ENCODE measurements around the gene RBM19. TPM values are rescaled to one million over a fixed set of nuclear protein-coding genes. Genes with fewer than 3 reads are reported as not detected.
"Not testable (repeated sequence)": the region's sequence is repeated elsewhere in the genome, so short reads cannot be mapped to it uniquely, and the experiment has no call there.

The RBM19 gene
- total and polyA plus RNA-seq, 4 donors = 14.6 to 33.6 (median 24.4) TPM

DNA sequence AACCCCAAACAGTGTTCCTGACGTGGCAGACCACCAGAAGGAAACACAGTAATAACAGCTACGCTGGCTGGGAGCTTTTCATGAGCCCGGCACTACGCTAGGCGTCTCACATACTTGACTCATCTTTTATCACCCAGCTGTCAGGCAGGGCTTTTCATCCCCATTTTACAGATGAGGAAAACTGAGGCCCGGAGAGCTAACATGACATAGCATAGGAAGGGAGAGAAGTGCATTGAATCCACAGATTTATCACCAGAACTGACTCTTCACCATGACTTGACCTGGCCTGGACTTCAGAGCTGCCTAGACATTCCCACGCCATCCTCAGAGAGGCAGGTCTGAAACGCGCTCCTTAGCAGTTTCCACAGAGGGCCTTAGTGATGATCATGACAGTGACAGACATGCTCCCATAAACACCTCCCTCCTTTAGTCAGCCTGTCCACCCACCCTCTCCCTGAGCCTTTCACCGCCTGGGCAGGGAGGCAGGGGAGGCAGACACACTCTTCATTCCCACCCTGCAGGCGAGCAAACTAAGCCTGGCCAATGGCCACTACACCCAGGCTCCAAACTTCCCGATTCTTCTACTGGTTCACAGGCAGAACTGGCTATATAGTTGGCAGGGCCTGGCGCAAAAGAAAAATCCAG lies 56.2 kb downstream of the RBM19 start:
- H3K36me3 ChIP-seq (ENCODE audit: control insufficient read depth, insufficient read depth, low read length) = peaks cover 35% of the 10 kb centered on the region
- no peak overlapping the region for H3K4me3 ChIP-seq (ENCODE audit: low read depth, low read length)
- no peaks in the 10 kb centered on the region for H3K9me3 ChIP-seq (ENCODE audit: control insufficient read depth, insufficient read depth, low read length)
- H3K27ac ChIP-seq (ENCODE audit: low read depth, low read length) = no peak overlapping the region
- no peak for DNase-seq (ENCODE audit: low read depth in 4 of 6, low spot score in 6 of 6)
- WGBS (ENCODE audit: insufficient coverage) = 99% methylated on average over 9 of the region's 13 CpGs
- H3K27me3 ChIP-seq (ENCODE audit: control insufficient read depth, insufficient read depth, low read length) = no peaks in the 10 kb centered on the region
- peaks cover 7% of the 10 kb centered on the region for H3K4me1 ChIP-seq (ENCODE audit: control insufficient read depth, insufficient read depth, low read length)

DNA sequence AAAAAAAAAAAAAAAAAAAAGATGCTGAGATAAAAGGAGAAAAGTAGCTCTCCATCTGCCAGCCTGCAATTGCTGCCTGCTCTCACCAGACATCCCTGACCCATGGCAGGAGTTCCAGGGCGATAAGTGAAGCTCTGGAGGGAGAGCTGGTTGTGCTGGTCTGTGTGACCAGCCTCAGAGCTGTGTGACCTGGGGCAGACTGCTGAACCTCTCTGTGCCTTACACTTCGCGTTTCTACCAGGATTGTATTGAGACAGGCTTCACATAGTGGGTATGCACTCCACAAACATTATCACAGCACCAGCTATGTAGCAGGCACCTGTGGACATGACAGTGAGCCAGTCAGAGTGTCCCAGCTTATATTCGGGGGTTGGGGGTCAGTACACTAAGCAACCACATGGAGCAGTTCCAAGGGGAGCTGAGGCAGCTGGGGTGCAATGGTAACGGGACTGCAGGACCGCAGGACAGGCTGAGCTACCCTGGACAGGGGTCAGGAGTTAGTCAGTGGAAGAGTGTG lies 57.5 kb downstream of the RBM19 start:
- Histone ChIP-seq H3K4me1 (ENCODE audit: control insufficient read depth, insufficient read depth, low read length) (peaks cover 14% of the 10 kb centered on the region), H3K27ac (ENCODE audit: low read depth, low read length) (no peak overlapping the region), H3K27me3 (ENCODE audit: control insufficient read depth, insufficient read depth, low read length) (no peaks in the 10 kb centered on the region), H3K4me3 (ENCODE audit: low read depth, low read length) (no peak overlapping the region), H3K36me3 (ENCODE audit: control insufficient read depth, insufficient read depth, low read length) (peaks cover 25% of the 10 kb centered on the region), H3K9me3 (ENCODE audit: control insufficient read depth, insufficient read depth, low read length) (no peaks in the 10 kb centered on the region)
- DNase-seq (ENCODE audit: low read depth in 4 of 6, low spot score in 6 of 6) = no peak
- 97% methylated on average over 4 of the region's 6 CpGs for WGBS (ENCODE audit: insufficient coverage)

DNA sequence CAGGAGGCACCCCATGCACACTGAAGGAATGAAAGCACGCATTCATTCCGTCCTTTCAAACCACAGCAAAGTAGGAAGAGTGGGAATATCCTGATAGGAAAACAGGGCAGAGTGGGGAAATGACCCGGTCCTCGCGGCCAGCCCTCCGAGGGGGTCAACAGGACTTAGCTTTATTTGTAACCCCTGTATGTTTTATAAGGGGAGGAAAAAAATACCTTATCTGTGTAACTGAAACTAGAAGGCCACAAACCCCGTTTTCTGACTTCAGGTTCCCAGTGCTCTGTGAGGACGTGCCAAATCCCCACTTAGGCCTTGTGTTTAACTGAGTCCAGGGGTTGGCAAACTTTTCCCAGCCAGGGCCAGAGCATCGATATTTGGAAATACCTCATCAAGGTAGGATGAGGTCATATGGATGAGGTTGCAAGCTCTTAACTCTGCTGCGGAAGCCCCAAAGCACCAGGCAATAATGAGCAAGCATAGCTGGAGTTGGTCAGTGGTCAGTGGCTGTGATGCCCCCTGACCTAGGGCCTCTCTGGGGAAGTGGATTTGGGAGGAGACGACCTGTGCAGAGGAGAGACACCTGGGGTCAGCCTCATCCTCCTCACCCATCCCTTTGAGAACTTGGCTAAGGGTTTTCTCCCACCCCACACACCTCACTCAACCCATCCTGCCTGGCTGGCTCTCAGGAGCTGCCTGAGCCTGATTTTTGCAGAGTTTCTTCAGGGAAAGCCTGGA lies 58.5 kb downstream of the RBM19 start:
- Histone ChIP-seq H3K4me1 (ENCODE audit: control insufficient read depth, insufficient read depth, low read length) (peaks cover 14% of the 10 kb centered on the region), H3K36me3 (ENCODE audit: control insufficient read depth, insufficient read depth, low read length) (peaks cover 23% of the 10 kb centered on the region)

DNA sequence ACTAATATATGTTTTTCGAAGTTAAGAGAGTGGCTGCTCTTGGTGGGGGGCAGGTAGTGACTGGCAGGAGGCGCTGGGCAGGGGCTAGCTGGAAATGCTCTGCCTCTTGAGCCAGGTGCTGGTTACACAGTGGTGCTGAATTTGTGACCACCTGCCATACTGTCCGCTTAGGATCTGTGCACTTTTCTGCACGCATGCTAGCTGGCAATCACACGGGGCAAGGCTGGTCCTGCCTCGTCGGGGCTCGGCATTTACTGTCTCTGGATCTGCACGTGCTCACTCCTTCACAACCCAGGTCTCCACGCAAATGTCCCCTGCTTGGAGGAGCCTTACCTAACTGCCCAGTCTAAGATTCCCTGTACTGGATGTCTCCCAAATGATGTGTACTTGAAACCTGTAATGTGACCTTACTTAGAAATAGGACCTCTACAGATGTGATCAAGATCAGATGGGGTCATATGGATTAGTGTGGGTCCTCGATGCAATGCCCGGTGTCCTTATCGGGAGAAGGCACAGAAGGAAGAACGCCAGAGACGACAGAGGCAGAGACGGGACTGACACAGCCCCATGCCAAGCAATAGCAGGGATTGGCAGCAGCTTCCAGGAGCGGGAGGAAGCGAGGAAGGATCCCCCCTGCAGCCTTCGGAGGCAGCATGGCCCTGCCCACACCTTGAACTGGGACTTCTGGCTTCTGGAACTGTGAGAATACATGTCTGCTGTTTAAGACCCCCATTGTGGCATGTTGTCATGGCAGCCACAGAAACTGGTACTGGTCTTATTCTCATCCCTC lies 59.5 kb downstream of the RBM19 start:
- H3K9me3 ChIP-seq (ENCODE audit: control insufficient read depth, insufficient read depth, low read length) = no peaks in the 10 kb centered on the region
- no peak for DNase-seq (ENCODE audit: low read depth in 4 of 6, low spot score in 6 of 6)
- no peaks in the 10 kb centered on the region for H3K27me3 ChIP-seq (ENCODE audit: control insufficient read depth, insufficient read depth, low read length)
- peaks cover 19% of the 10 kb centered on the region for H3K36me3 ChIP-seq (ENCODE audit: control insufficient read depth, insufficient read depth, low read length)
- H3K27ac ChIP-seq (ENCODE audit: low read depth, low read length) = no peak overlapping the region
- H3K4me1 ChIP-seq (ENCODE audit: control insufficient read depth, insufficient read depth, low read length) = peaks cover 7% of the 10 kb centered on the region
- no peak overlapping the region for H3K4me3 ChIP-seq (ENCODE audit: low read depth, low read length)
- WGBS (ENCODE audit: insufficient coverage) = 81% methylated on average over 18 of the region's 19 CpGs

More for the DNA sequence above, 58.5 kb downstream of the RBM19 start:
- no peaks in the 10 kb centered on the region for H3K9me3 ChIP-seq (ENCODE audit: control insufficient read depth, insufficient read depth, low read length)
- DNase-seq (ENCODE audit: low read depth in 4 of 6, low spot score in 6 of 6) = no peak
- WGBS (ENCODE audit: insufficient coverage) = 99% methylated on average over 9 of the region's 11 CpGs
- H3K27me3 ChIP-seq (ENCODE audit: control insufficient read depth, insufficient read depth, low read length) = no peaks in the 10 kb centered on the region
- no peak overlapping the region for H3K4me3 ChIP-seq (ENCODE audit: low read depth, low read length)
- no peak overlapping the region for H3K27ac ChIP-seq (ENCODE audit: low read depth, low read length)

DNA sequence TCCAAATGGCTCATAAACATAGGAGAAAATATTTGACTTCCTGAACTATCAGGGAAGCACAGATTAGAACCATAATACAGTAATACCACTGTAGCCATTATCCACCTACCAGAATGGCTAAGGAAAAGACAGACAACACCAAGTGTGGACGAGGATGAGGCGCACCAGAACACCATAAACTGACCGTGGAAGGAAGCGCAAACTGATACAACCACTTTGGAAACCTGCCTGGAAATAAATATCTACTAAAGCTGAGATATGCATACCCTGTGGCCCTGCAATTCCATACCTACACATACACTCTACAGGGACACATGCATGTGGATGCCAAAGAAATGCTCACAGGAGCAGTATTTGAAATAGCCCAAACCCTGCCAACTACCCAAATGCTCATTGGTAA lies 60.3 kb downstream of the RBM19 start:
- no peaks in the 10 kb centered on the region for H3K27me3 ChIP-seq (ENCODE audit: control insufficient read depth, insufficient read depth, low read length)
- H3K9me3 ChIP-seq (ENCODE audit: control insufficient read depth, insufficient read depth, low read length) = no peaks in the 10 kb centered on the region
- H3K4me1 ChIP-seq (ENCODE audit: control insufficient read depth, insufficient read depth, low read length) = peaks cover 7% of the 10 kb centered on the region
- no peak overlapping the region for H3K4me3 ChIP-seq (ENCODE audit: low read depth, low read length)
- no peak overlapping the region for H3K27ac ChIP-seq (ENCODE audit: low read depth, low read length)
- peaks cover 11% of the 10 kb centered on the region for H3K36me3 ChIP-seq (ENCODE audit: control insufficient read depth, insufficient read depth, low read length)
- no peak for DNase-seq (ENCODE audit: low read depth in 4 of 6, low spot score in 6 of 6)
- 67% methylated on average over 4 of the region's 4 CpGs for WGBS (ENCODE audit: insufficient coverage)

DNA sequence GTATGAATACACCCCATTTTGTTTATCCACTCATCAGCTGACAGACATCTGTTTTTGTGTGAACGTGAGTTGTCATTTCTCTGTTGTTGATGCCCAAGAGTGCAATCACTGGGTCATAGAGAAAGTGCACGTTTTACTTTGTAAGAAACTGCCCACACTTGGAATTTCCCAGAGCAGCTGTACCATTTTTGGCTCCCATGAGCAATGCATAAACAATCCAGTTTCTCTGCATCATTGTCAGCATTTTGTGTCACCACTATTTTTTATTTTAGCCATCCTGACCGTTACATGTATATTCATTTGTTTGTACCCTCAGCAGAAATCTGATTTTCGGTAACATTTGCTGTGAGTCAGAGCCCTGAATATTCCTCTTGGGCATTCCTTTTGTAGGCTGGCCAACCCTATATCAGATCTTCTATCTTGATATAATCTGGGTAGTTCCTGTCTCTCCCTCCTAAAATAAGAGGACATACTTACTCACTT lies 62.7 kb downstream of the RBM19 start:
- WGBS (ENCODE audit: insufficient coverage) = 93% methylated on average over 3 of the region's 4 CpGs
- Histone ChIP-seq H3K27ac (ENCODE audit: low read depth, low read length) (no peak overlapping the region), H3K4me1 (ENCODE audit: control insufficient read depth, insufficient read depth, low read length) (peaks cover 19% of the 10 kb centered on the region), H3K9me3 (ENCODE audit: control insufficient read depth, insufficient read depth, low read length) (no peaks in the 10 kb centered on the region), H3K4me3 (ENCODE audit: low read depth, low read length) (no peak overlapping the region), H3K36me3 (ENCODE audit: control insufficient read depth, insufficient read depth, low read length) (peaks cover 4% of the 10 kb centered on the region), H3K27me3 (ENCODE audit: control insufficient read depth, insufficient read depth, low read length) (no peaks in the 10 kb centered on the region)
- DNase-seq (ENCODE audit: low read depth in 4 of 6, low spot score in 6 of 6) = no peak

DNA sequence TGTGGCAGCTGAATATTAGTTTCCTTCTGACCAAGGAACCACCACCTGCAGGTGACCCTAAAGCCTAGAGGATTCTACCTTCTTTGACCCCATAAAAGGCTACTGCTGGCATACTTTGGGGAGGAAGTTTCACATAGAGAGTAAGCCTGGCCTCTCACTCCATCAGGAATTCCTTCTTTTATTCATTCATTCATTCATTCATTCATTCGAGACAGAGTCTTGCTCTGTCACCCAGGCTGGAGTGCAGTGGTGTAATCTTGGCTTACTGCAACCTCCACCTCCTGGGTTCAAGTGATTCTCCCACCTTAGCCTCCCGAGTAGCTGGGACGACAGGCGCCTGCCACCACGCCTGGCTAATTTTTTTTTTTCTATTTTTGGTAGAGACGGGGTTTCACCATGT lies 64.8 kb downstream of the RBM19 start:
- not testable (repeated sequence) for H3K27ac ChIP-seq (ENCODE audit: low read depth, low read length); H3K36me3 ChIP-seq (ENCODE audit: control insufficient read depth, insufficient read depth, low read length); H3K27me3 ChIP-seq (ENCODE audit: control insufficient read depth, insufficient read depth, low read length); DNase-seq (ENCODE audit: low read depth in 4 of 6, low spot score in 6 of 6); H3K4me3 ChIP-seq (ENCODE audit: low read depth, low read length); H3K9me3 ChIP-seq (ENCODE audit: control insufficient read depth, insufficient read depth, low read length)
- WGBS (ENCODE audit: insufficient coverage) = 90% methylated on average over 1 of the region's 6 CpGs
- H3K4me1 ChIP-seq (ENCODE audit: control insufficient read depth, insufficient read depth, low read length) = peaks cover 19% of the 10 kb centered on the region

DNA sequence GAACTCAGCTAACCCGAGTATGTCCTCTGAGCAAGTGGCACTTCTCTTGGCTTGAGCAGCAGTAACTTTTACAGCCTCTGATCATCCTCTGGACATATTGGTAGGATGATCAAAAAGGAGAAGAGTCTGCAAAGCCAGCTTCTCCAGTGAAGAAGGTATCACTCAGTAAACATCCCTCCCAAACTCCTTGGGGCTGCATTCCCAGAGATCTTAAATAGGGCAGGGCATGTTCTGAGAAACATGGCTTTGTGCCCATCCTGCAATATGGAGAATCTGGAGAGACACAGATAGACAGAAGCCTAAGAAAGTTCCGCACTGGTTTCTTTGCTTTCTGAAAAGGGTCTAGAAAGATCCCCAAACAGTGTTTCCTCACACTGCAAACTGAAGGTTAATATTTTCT lies 65.4 kb downstream of the RBM19 start:
- 43% methylated on average over 1 of the region's 2 CpGs for WGBS (ENCODE audit: insufficient coverage)
- no peaks in the 10 kb centered on the region for H3K27me3 ChIP-seq (ENCODE audit: control insufficient read depth, insufficient read depth, low read length)
- no peak overlapping the region for H3K27ac ChIP-seq (ENCODE audit: low read depth, low read length)
- no peak overlapping the region for H3K4me3 ChIP-seq (ENCODE audit: low read depth, low read length)
- DNase-seq (ENCODE audit: low read depth in 4 of 6, low spot score in 6 of 6) = peak in 1 of 6 donors; percentile 81
- peaks cover 3% of the 10 kb centered on the region for H3K36me3 ChIP-seq (ENCODE audit: control insufficient read depth, insufficient read depth, low read length)
- H3K4me1 ChIP-seq (ENCODE audit: control insufficient read depth, insufficient read depth, low read length) = peaks cover 19% of the 10 kb centered on the region
- no peaks in the 10 kb centered on the region for H3K9me3 ChIP-seq (ENCODE audit: control insufficient read depth, insufficient read depth, low read length)

DNA sequence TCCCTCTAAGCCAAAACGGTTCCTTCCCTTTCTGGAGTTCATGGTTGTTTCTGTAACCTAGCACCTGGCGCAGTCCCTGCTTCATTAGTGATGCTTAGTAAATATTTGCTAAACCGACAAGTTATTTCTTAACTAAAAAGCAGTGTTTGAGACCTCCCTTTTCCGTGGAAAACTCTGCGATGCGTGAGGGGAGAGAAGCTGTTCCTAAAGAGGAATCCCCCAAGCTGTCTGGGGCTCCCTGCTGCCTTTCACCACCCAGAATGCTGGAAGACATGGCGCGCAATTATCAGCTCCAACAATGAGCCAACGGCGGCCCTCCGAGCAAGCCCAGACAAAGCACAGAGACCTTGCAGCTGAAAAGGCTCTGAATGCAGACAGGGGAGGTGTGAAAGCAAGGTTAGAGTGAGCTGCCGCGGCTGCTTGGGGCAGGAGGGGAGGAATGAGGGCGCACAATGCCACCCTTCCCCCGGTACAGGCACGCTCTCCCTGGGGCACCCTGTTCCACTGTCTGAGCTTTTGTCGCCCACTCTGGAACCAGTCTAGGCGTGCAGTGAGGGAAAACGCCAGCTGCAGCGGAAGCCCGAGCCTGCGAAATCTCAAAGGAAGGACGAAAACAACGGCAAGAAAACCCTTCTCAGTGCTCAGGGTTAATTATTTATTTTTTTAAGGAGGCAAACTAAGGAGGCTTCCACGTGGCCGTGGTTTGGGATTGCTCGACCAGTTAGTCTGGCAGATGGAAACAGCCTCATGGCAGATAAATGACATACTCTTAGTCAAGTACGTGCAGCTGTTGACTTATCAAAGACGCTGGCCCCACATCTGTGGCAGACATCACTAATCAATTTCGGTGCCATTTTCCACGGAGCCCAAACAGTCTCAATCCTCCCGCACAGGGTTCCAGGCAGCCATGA lies 66.3 kb downstream of the RBM19 start:
- no peak overlapping the region for H3K4me3 ChIP-seq (ENCODE audit: low read depth, low read length)

More for the DNA sequence above, 66.3 kb downstream of the RBM19 start:
- peak in 2 of 6 donors; percentile 77 to 88 for DNase-seq (ENCODE audit: low read depth in 4 of 6, low spot score in 6 of 6)
- Histone ChIP-seq H3K27ac (ENCODE audit: low read depth, low read length) (no peak overlapping the region), H3K4me1 (ENCODE audit: control insufficient read depth, insufficient read depth, low read length) (peaks cover 18% of the 10 kb centered on the region), H3K27me3 (ENCODE audit: control insufficient read depth, insufficient read depth, low read length) (no peaks in the 10 kb centered on the region), H3K9me3 (ENCODE audit: control insufficient read depth, insufficient read depth, low read length) (no peaks in the 10 kb centered on the region), H3K36me3 (ENCODE audit: control insufficient read depth, insufficient read depth, low read length) (peaks cover 3% of the 10 kb centered on the region)
- WGBS (ENCODE audit: insufficient coverage) = 26% methylated on average over 16 of the region's 32 CpGs

Data from spinal cord (tissue), 10 donors.